GM12873 (cell line): ENCODE data around the gene FRS2.

ENCODE experiments used
- TF ChIP-seq, protein P1 (sequence below): IDR thresholded peaks from 2 replicates; pipeline ENCODE4 v1.5.1; 2012; ENCODE audit warnings: low read depth, mild to moderate bottlenecking, moderate library complexity, low read length, control low read depth; ENCODE audit not compliant: insufficient read depth; ENCODE audit errors: missing control alignments

The FRS2 gene

DNA sequence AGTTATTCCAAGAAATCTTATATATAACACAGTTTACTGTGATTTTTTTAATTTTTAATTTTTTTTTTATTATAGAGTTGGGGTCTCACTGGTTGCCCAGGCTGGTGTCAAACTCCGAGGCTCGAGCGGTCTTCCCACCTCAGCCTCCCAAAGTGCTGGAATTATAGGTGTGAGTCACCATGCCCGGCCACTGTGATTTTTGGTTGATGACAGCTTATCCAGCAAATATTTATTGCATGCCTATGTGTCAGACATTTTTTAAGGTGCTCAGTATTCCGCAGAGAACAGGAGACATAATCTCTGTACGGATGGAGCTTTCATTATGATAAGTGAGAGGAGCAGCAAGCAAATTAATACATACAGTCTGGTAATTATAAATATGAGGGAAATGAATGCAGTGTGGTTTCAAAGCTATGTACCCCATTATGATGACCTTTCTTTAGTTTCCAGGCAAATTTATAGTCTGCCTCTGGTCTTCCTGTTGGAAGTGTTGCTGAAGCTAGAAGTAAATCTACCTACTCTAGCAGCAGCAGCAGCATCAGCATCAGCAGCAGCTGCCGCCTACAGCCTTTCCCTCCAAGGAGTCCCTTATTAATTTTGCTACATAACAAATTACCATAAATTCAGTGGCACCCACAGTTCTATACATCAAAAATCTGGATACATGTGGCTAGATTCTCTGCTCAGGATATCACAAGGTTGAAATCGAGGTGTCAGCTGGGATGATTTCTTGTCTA, 32.3 kb downstream of the FRS2 start:
- TF ChIP-seq, protein P1, sequence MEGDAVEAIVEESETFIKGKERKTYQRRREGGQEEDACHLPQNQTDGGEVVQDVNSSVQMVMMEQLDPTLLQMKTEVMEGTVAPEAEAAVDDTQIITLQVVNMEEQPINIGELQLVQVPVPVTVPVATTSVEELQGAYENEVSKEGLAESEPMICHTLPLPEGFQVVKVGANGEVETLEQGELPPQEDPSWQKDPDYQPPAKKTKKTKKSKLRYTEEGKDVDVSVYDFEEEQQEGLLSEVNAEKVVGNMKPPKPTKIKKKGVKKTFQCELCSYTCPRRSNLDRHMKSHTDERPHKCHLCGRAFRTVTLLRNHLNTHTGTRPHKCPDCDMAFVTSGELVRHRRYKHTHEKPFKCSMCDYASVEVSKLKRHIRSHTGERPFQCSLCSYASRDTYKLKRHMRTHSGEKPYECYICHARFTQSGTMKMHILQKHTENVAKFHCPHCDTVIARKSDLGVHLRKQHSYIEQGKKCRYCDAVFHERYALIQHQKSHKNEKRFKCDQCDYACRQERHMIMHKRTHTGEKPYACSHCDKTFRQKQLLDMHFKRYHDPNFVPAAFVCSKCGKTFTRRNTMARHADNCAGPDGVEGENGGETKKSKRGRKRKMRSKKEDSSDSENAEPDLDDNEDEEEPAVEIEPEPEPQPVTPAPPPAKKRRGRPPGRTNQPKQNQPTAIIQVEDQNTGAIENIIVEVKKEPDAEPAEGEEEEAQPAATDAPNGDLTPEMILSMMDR: no peak

DNA sequence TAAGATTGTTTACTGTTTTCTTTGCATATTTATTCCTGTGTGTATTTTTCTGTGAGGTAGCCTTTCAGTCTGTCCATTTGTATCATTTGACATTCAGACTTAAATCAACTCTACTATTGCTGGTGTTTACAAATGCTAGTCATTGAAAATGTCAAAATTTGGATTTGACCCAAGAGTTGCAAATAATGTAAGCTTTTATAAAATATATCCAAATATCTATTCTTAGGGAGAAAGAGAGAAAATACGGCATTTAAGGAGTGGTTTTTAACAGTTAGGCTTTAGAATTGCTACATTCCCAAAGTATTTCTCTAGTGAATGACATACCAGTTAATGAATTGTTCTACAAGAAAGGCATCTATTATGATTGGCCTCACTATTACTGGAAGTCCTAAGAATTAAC, 37.9 kb downstream of the FRS2 start:
- TF ChIP-seq, protein P1: no peak

DNA sequence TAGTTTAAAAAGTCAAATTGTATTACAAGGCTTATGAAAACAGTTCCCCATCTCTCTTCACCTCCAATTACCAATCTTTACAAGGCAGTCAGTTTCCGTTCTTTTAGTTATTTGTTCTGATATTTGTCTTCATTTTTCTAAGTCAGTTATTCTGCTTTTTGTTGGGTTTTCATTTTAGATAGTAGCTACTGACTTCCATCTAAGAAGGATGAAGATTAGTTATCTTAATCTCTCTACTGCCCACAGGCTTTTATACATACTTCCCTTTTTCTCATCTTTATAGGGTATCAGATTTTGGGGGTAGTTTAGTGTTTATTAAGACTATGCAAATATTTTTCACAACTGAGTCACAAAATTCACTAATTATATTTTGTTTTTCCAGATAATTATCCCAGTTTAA, 38.4 kb downstream of the FRS2 start:
- TF ChIP-seq, protein P1: no peak

DNA sequence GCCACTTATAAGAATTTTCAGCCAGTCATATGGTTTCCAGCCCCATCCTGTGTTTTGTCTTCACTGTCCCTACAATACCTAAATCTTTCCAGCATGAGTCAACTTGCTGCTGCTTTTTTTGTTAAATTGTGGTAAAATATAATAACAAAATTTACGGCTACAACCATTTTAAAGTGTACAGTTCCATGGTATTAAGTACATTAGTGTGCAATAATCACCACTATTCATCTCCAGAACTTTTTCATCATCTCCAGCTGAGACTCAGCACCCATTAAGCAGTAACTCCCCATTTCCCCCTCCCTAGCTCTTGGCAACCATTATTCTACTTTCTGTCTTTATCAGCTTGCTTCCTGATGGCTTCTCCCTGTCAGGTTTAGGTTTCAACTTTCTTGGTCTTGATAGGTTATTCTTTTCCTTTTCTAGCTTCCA, 39.1 kb downstream of the FRS2 start:
- TF ChIP-seq, protein P1: no peak

DNA sequence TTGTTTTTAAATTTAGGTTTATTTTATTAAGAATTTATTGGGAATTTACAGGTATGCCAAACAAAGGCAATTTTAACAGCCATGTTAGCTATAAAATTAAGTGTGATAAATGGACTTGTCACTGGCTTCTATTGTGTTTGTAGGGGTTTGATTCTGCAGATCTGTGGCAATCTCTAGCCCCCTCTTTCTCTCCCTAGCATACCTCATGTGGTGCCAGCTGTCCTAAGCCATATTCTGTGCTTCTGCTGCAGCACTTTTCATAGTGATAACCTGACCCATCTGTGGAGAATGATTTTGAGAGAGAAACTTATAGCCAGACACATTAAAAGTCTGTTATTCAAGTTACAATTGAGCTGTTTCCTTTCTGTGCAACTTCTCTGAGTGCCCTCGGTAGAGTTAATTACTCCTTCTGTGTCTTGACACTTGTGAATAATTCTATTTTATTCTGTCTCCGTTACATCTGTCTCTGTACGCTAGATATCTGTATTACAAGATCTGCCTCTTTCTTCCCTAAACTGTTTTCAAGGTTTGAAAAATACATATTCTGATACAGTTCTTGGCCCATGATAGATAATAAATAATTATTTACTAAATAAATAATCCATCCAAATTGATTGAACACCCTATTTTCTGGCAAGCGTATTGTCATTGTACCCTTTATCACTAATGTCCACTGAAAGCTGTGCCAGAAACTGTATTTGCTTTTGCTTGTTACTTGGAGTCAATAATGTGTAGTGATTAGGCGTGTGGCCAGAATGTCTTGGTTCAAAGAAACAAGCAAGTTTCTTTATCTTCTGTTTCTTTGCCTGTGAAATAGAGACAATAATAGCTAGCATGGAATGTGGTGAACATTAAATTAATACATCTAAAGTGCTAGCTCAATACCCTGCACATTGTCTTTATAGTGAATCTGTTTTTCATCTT, 40.0 kb downstream of the FRS2 start:
- TF ChIP-seq, protein P1: no peak

DNA sequence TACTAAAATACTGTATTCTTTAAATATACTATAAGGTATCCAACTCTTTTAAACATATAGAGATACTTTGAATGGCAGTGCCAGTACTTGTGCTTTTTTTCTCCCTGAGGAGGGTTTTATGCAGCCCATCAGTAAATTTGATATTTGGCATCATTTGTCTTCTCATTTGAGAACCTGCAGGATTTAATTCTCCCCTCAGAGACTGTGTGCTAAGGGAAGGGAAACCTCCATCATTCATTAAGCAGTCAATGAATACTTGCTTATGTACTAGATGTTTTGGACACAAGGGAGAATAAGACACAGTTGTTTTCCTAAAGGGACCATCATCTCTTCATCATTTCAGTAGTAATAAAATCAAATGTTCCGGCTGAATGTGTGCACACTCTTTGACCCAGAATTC, 40.8 kb downstream of the FRS2 start:
- TF ChIP-seq, protein P1: no peak

DNA sequence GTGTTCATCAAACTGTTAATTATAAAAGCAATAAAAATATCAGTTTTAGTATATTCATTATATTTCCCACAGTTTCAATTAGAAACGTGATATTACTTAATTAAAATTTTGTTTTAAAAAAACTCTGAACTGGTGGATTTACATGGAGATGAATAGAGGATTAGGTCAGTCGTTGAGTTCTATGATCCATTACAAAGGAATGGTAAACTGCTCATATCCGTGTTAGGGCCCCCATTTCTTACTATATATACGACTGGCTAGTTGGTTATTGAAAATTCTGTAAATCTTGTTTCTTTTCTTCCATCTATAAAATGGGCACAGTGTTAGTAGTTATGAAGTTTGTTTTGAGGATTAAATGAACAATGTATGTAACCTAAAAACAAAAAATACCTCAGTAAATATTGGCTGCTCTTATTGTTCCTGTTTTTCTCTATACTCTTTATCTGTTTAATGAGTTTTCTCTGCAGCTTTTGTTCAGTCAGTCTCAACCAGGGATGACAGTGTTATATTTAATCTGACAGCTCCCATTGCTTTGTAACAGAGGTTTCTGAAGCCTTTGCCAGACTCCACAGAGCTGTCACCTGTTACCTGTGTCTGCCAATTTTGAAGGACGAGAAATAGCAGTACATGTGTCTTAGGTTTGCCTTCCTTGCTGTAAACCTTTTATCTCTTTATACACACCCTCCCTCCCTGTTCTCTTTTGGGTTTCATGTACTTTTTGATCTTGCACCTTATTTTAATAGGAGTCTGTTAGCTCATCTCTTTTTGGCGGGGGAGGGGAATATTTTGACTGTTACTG, 41.5 kb downstream of the FRS2 start:
- TF ChIP-seq, protein P1: no peak
